Kidney (tissue), 14 donors: ENCODE data around the gene GRIA4. TPM values are rescaled to one million over a fixed set of nuclear protein-coding genes. Genes with fewer than 3 reads are reported as not detected.

Source experiments
- DNase-seq, 5 donors: peaks; one replicate each; pipeline ENCODE4 v3.0.0-alpha.2; 2013 to 2020
- FAIRE-seq: peaks from 2 replicates; lab custom pipeline; 2012; peaks lifted over from hg19 to GRCh38; lab: Jason Lieb, UNC
- H3K27ac ChIP-seq, 2 donors: one replicate each; pipeline ENCODE4 v1.7.0; 2013; ENCODE audit warnings: low read depth in 2 of 2, low read length in 2 of 2, inconsistent platforms in 1 of 2
- H3K27me3 ChIP-seq: one replicate; pipeline ENCODE4 v1.7.1; 2013; ENCODE audit warnings: low read length, inconsistent platforms; ENCODE audit not compliant: control insufficient read depth, insufficient read depth
- H3K36me3 ChIP-seq, 3 donors: one replicate each; pipeline versions ENCODE4 v1.7.0 to v1.7.1; 2013; ENCODE audit warnings: low read length in 3 of 3, control low read depth in 1 of 3, inconsistent platforms in 1 of 3; ENCODE audit not compliant: insufficient read depth in 3 of 3, control insufficient read depth in 2 of 3
- H3K4me1 ChIP-seq, 3 donors: one replicate each; pipeline versions ENCODE4 v1.7.0 to v1.7.1; 2013; ENCODE audit warnings: low read length in 3 of 3, inconsistent platforms in 1 of 3, low read depth in 1 of 3; ENCODE audit not compliant: control insufficient read depth in 2 of 3, insufficient read depth in 2 of 3
- H3K4me3 ChIP-seq, 3 donors: one replicate each; pipeline versions ENCODE4 v1.7.0 to v1.8.1; 2013; ENCODE audit warnings: low read length in 3 of 3, control low read depth in 1 of 3, inconsistent platforms in 1 of 3
- H3K9ac ChIP-seq, 3 donors: one replicate each; pipeline versions ENCODE4 v1.7.0 to v1.7.1; 2013; ENCODE audit warnings: low read length in 3 of 3, control low read depth in 1 of 3, inconsistent platforms in 1 of 3
- H3K9me3 ChIP-seq, 3 donors: one replicate each; pipeline versions ENCODE4 v1.7.0 to v1.7.1; 2013; ENCODE audit warnings: low read length in 3 of 3, control low read depth in 1 of 3, inconsistent platforms in 1 of 3; ENCODE audit not compliant: control insufficient read depth in 2 of 3, insufficient read depth in 1 of 3
- CTCF ChIP-seq: IDR thresholded peaks from 3 replicates; pipeline ENCODE4 v1.5.1; 2012; ENCODE audit warnings: mild to moderate bottlenecking, moderate library complexity, borderline replicate concordance; ENCODE audit not compliant: insufficient read depth; ENCODE audit errors: extremely low read depth
- intact Hi-C: fragments of 100-400 bp; cut with DNase I; formaldehyde crosslinking; loops from one replicate; pipeline ENCODE4 v1.11.1; 2022
- polyA plus RNA-seq: library from polyadenylated mRNA; stranded (reverse); fragments of 350-450 nt; fragmentation: Illumina TruSeq; extraction: RNeasy Lipid Tissue Mini Kit (QIAGEN cat#74804); gene quantifications from one replicate; pipeline ENCODE4 v1.2.3, GENCODE V29; 2014; ENCODE audit warnings: low read depth, low replicate concordance; ENCODE audit not compliant: insufficient read depth
- total RNA-seq: library from RNA; stranded (reverse); fragmentation: NEBNext Ultra II Directional; extraction: Animal tissue kit (Norgen Biotek cat#: 25700); gene quantifications from one replicate; pipeline ENCODE4 v1.2.1, GENCODE V29; 2021
- donor health status: control.
- donor health status: control.
- donor health status: control.
- donor health status: control.
- donor health status: control.
- donor health status: DM: yes; HTN: yes; CAD: no.
- donor health status: Normal renal cell carcinoma (clear cell type).

Gene GRIA4
- total and polyA plus RNA-seq, 2 donors from 2014 or later, result 0.45 TPM; not detected in 1

GRCh38 chr11:106022795-106023275, 413.0 kb downstream of the GRIA4 start:
- H3K9ac ChIP-seq, result peak overlapping the region in 1 of 3 donors; percentile 87
- FAIRE-seq, result no peak
- H3K36me3 ChIP-seq, result no peaks in the 10 kb centered on the region
- no peak overlapping the region for H3K27ac ChIP-seq
- TF ChIP-seq CTCF, result no peak
- DNase-seq, result peak in 2 of 5 donors; percentile 6 to 36
- H3K27me3 ChIP-seq, result no peaks in the 10 kb centered on the region
- H3K4me3 ChIP-seq, result peak overlapping the region; percentile 77 to 95 (median 93)
- H3K4me1 ChIP-seq, result peaks cover 0 to 8% (median 2%) of the 10 kb centered on the region in 3 donors
- H3K9me3 ChIP-seq, result no peaks in the 10 kb centered on the region
- intact Hi-C loops, result no loop called here

GRCh38 chr11:106030609-106031008, 420.7 kb downstream of the GRIA4 start:
- intact Hi-C loops, result no loop called here
- Histone ChIP-seq H3K9ac (no peak overlapping the region), H3K27me3 (no peaks in the 10 kb centered on the region), H3K4me3 (no peak overlapping the region), H3K9me3 (no peaks in the 10 kb centered on the region), H3K4me1 (no peaks in the 10 kb centered on the region), H3K36me3 (no peaks in the 10 kb centered on the region), H3K27ac (no peak overlapping the region)
- TF ChIP-seq CTCF, result no peak
- no peak for DNase-seq
- FAIRE-seq, result no peak

GRCh38 chr11:106031202-106031810, 421.4 kb downstream of the GRIA4 start:
- Histone ChIP-seq H3K27me3 (no peaks in the 10 kb centered on the region), H3K9me3 (no peaks in the 10 kb centered on the region), H3K9ac (no peak overlapping the region), H3K4me3 (no peak overlapping the region), H3K27ac (no peak overlapping the region), H3K36me3 (no peaks in the 10 kb centered on the region), H3K4me1 (no peaks in the 10 kb centered on the region)
- FAIRE-seq (no peak), DNase-seq (no peak)
- intact Hi-C loops, result no loop called here
- no peak for TF ChIP-seq CTCF
